22Rv1 (cell line): Measurements from ENCODE around the gene NOS3.

Experiments
- ZFX ChIP-seq: fragments of 450-650 bp; IDR thresholded peaks from 2 replicates; pipeline ENCODE4 v1.6.1; 2017; ENCODE audit warnings: antibody characterized with exemption, borderline replicate concordance
- TF ChIP-seq, protein P1 (sequence below): fragments of 450-650 bp; IDR thresholded peaks from 2 replicates; pipeline ENCODE4 v1.5.1; 2017; ENCODE audit warnings: mild to moderate bottlenecking

DNA sequence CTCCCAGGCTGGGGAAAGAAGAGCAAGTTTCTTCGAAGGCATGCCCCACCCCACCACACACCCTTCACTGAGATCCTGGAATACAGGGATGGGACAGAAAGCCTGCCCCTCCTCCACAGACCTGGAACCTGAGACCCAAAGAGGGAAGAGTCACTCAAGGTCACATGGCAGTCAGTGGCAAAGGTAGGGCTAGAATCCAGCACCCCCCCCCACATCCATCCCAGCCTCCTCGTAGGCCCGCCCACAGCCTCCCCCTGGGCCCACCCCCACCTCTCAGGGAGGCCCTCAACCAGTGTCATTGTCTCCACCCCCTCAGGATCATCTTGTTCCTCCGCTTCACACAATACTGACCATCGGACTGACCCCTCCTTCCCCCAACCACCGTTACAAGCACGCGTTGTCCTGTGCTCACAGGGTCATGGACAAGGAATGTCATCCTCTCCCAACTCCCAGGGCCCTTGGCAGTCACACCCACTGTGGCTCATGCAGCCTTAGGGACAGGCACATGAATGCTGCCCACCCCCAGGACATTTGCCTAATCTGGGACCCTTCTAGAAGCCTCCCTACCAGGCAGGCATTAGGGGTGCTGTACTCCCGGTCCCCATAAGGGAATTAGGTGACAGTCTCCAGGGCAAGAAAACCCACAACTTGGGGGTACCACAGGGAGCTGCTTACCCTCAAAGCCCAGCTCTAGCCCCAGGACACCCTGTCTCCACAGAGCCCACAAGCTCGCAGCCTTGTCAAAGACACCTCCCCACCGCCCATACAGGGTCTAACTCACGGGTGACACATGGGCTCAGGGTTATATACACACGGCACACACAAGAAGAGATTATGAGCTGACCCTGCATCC, 14.1 kb upstream of the NOS3 start:
- TF ChIP-seq, protein P1, sequence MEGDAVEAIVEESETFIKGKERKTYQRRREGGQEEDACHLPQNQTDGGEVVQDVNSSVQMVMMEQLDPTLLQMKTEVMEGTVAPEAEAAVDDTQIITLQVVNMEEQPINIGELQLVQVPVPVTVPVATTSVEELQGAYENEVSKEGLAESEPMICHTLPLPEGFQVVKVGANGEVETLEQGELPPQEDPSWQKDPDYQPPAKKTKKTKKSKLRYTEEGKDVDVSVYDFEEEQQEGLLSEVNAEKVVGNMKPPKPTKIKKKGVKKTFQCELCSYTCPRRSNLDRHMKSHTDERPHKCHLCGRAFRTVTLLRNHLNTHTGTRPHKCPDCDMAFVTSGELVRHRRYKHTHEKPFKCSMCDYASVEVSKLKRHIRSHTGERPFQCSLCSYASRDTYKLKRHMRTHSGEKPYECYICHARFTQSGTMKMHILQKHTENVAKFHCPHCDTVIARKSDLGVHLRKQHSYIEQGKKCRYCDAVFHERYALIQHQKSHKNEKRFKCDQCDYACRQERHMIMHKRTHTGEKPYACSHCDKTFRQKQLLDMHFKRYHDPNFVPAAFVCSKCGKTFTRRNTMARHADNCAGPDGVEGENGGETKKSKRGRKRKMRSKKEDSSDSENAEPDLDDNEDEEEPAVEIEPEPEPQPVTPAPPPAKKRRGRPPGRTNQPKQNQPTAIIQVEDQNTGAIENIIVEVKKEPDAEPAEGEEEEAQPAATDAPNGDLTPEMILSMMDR, result no peak
- TF ChIP-seq ZFX, result no peak
